RWPE2 (cell line): ENCODE measurements around the gene CSAD.

ENCODE experiments used
- ATAC-seq: fragments of 200-7000 bp; cut with Tn5 transposase; 3 replicates; pipeline ENCODE4 v1.9.1; 2021; ENCODE audit warnings: low read depth
- DNase-seq: peaks from one replicate; pipeline ENCODE4 v3.0.0-alpha.2; 2020; ENCODE audit warnings: low spot score
- H3K27ac ChIP-seq: fragments of 450-650 bp; 2 replicates; pipeline ENCODE4 v1.5.1; 2017; ENCODE audit warnings: mild to moderate bottlenecking; ENCODE audit not compliant: poor library complexity, severe bottlenecking
- H3K27me3 ChIP-seq: fragments of 250-450 bp; sonication (Bioruptor Pico); 2 replicates; pipeline ENCODE4 v1.5.1; 2021; ENCODE audit warnings: mild to moderate bottlenecking, moderate library complexity; ENCODE audit not compliant: insufficient read depth, poor library complexity, severe bottlenecking
- H3K36me3 ChIP-seq: fragments of 250-450 bp; sonication (Bioruptor Pico); 2 replicates; pipeline ENCODE4 v1.5.1; 2020; ENCODE audit warnings: low read depth, mild to moderate bottlenecking, moderate library complexity
- H3K4me1 ChIP-seq: fragments of 250-450 bp; sonication (Bioruptor Pico); 2 replicates; pipeline ENCODE4 v1.5.1; 2021; ENCODE audit warnings: mild to moderate bottlenecking, moderate library complexity; ENCODE audit not compliant: insufficient read depth, poor library complexity, severe bottlenecking
- H3K4me3 ChIP-seq: fragments of 250-450 bp; sonication (Bioruptor Pico); 2 replicates; pipeline ENCODE4 v1.5.1; 2021; ENCODE audit warnings: mild to moderate bottlenecking, moderate library complexity; ENCODE audit not compliant: severe bottlenecking
- H3K9me3 ChIP-seq: fragments of 250-450 bp; sonication (Bioruptor Pico); 2 replicates; pipeline ENCODE4 v1.5.1; 2021; ENCODE audit warnings: mild to moderate bottlenecking, moderate library complexity; ENCODE audit not compliant: severe bottlenecking
- TF ChIP-seq, protein P1 (sequence below): fragments of 450-650 bp; IDR thresholded peaks from one replicate; pipeline ENCODE4 v1.5.1; 2017; ENCODE audit warnings: mild to moderate bottlenecking, moderate library complexity; ENCODE audit not compliant: poor library complexity, severe bottlenecking

CSAD gene

DNA sequence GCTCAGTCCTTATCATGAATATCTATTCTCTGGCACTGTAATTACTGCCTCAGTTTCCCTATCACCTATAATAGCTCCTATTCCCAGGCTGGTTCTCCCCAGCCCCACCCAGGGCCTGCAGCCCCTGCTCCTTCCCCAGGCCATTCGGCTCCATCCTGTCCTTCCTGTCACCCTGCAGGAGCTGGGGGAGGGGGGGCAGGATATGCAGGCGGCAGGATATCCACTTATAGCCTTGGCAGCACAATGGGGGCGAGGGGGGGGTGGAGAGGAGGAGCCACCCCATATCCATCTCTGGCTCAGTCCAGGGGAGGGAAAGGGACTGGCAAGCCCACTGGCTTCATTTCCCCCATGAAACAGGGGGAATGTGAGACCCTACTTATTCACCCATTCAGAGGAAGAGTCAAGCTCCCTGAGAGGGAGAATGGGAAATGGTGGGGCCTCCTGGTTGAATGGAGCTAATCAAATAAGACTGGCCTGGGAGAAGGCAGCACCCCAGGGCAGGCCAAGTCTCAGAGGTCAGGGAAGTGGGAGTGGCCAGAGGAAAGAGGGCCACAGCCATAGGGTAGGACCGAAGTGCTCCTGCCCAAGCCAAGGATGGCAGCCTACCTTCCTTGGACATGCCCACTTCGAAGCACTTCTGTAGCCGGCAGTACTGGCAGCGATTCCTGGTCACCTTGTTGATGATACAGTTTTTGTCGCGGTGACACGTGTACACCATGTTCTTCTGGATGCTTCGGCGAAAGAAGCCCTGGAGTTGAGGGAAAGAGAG lies 34.1 kb upstream of the CSAD start:
- H3K27ac ChIP-seq = no peak overlapping the region
- DNase-seq = peak; percentile 57
- TF ChIP-seq, protein P1, sequence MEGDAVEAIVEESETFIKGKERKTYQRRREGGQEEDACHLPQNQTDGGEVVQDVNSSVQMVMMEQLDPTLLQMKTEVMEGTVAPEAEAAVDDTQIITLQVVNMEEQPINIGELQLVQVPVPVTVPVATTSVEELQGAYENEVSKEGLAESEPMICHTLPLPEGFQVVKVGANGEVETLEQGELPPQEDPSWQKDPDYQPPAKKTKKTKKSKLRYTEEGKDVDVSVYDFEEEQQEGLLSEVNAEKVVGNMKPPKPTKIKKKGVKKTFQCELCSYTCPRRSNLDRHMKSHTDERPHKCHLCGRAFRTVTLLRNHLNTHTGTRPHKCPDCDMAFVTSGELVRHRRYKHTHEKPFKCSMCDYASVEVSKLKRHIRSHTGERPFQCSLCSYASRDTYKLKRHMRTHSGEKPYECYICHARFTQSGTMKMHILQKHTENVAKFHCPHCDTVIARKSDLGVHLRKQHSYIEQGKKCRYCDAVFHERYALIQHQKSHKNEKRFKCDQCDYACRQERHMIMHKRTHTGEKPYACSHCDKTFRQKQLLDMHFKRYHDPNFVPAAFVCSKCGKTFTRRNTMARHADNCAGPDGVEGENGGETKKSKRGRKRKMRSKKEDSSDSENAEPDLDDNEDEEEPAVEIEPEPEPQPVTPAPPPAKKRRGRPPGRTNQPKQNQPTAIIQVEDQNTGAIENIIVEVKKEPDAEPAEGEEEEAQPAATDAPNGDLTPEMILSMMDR = no peak
- H3K4me1 ChIP-seq = peaks cover 20% of the 10 kb centered on the region
- no peak for ATAC-seq
- H3K36me3 ChIP-seq = peaks cover 50% of the 10 kb centered on the region
- H3K4me3 ChIP-seq = no peak overlapping the region
- H3K27me3 ChIP-seq = no peaks in the 10 kb centered on the region
- H3K9me3 ChIP-seq = no peaks in the 10 kb centered on the region

DNA sequence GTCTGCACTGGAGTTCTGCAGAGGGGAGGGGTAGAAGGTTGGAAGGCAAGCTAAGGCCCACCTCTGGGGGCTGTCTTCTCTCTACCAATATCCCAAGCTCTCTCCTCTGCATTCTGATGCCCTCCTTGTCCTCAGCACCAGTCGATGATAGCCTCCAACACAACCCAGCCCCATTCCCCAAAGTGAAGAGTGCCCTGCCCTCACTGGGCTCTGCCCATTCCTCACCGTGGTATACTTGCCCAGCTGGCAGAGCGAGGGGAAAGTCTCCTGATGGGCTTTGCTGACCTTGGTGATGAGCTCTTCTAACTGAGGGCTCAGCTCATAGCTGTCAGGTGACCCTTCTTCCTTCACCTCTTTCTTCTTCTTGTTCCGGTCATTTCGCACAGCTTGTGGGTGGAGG lies 33.5 kb upstream of the CSAD start:
- Histone ChIP-seq H3K4me3 (no peak overlapping the region), H3K4me1 (peaks cover 20% of the 10 kb centered on the region), H3K36me3 (peaks cover 50% of the 10 kb centered on the region), H3K27me3 (no peaks in the 10 kb centered on the region), H3K27ac (no peak overlapping the region), H3K9me3 (no peaks in the 10 kb centered on the region)
- TF ChIP-seq, protein P1 = no peak
- ATAC-seq (no peak), DNase-seq (no peak)

DNA sequence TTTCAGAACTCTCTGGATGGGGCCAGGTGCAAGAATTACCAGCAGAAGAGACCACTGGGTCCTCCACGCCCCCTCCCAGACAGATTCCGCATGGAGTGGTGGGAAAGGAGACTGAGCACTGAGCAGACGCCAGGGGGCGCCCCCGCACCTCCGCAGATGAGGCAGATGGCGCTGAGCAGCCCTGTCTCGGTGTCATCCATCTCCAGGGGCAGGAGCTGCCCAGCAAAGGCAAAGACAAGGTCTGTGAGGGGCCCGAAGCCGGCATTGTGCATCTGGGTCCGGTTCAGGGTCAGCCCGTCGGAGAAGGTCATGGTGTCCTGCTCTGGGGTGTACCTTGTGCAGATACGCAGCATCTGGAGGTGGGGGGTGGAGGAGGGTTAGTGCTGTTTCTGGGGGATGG lies 32.6 kb upstream of the CSAD start:
- TF ChIP-seq, protein P1 = peak; percentile 93
- DNase-seq (no peak), ATAC-seq (peak; percentile 76)
- Histone ChIP-seq H3K4me3 (no peak overlapping the region), H3K27ac (no peak overlapping the region), H3K27me3 (no peaks in the 10 kb centered on the region), H3K4me1 (peaks cover 19% of the 10 kb centered on the region), H3K9me3 (no peaks in the 10 kb centered on the region), H3K36me3 (peaks cover 50% of the 10 kb centered on the region)

DNA sequence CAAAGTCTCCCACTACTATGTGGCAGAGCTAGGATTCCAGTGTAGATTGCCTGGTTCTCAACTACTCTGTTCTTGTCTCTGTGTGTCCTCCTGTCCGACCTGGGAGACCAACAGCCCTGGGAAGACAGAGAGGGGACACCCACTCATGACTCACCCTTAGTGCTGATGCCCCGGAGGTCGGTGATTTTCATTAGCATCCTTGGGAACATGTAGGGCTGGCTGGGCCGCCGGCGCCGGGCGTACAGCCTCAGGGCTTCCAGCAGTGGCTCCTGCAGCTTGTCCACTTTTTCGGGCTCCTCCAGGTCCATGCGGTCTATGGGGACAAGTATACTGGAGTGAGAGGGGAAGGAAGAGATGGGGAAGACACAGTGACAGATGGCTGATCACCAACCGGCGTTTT lies 32.2 kb upstream of the CSAD start:
- no peak overlapping the region for H3K4me3 ChIP-seq
- no peaks in the 10 kb centered on the region for H3K9me3 ChIP-seq
- peaks cover 50% of the 10 kb centered on the region for H3K36me3 ChIP-seq
- TF ChIP-seq, protein P1 = no peak
- peaks cover 15% of the 10 kb centered on the region for H3K4me1 ChIP-seq
- no peak for ATAC-seq
- DNase-seq = no peak
- H3K27me3 ChIP-seq = no peaks in the 10 kb centered on the region
- no peak overlapping the region for H3K27ac ChIP-seq
